Breast epithelium (tissue), 3 donors: ENCODE results near the gene UST.

Source experiments
- POLR2A ChIP-seq: fragments of 450-650 bp; IDR thresholded peaks from one replicate; pipeline ENCODE4 v1.6.1; 2016; ENCODE audit warnings: antibody characterized with exemption, mild to moderate bottlenecking, moderate library complexity
- TF ChIP-seq, protein P1 (sequence below), 3 donors: fragments of 450-650 bp; IDR thresholded peaks; one replicate each; pipeline ENCODE4 v1.5.1; 2016 to 2017; ENCODE audit warnings: antibody characterized with exemption in 3 of 3, mild to moderate bottlenecking in 3 of 3, moderate library complexity in 3 of 3

DNA sequence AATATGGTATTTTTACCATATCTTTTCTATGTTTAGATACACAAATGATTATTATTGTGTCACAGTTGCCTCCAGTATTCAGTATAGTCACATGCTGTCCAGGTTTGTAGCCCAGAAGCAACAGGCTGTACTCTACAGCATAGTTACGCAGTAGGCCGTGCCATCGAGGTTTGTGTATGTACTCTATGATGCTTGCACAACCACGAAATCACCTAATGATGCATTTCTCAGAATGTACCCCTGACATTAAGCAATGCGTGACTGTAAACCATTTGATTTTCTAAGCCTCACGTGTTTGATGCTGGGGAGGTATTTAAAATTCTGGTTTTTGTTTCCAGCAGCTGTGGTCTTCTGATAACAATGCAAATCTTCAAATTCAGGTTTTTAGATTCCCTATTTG lies 207.6 kb downstream of the UST start:
- TF ChIP-seq POLR2A, result no peak
- TF ChIP-seq, protein P1, sequence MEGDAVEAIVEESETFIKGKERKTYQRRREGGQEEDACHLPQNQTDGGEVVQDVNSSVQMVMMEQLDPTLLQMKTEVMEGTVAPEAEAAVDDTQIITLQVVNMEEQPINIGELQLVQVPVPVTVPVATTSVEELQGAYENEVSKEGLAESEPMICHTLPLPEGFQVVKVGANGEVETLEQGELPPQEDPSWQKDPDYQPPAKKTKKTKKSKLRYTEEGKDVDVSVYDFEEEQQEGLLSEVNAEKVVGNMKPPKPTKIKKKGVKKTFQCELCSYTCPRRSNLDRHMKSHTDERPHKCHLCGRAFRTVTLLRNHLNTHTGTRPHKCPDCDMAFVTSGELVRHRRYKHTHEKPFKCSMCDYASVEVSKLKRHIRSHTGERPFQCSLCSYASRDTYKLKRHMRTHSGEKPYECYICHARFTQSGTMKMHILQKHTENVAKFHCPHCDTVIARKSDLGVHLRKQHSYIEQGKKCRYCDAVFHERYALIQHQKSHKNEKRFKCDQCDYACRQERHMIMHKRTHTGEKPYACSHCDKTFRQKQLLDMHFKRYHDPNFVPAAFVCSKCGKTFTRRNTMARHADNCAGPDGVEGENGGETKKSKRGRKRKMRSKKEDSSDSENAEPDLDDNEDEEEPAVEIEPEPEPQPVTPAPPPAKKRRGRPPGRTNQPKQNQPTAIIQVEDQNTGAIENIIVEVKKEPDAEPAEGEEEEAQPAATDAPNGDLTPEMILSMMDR (IDR thresholded peaks at IDR 0.05), result no peak
